T-helper 2 cell treated with Interferon-gamma antibody and Interleukin-4, amounts not matched to agents 5 μg/mL and 100 μg/mL, for 36 hours (primary cell): ENCODE data around the gene ANTKMT.

Source experiments
- DNase-seq: peaks from one replicate; pipeline ENCODE4 v3.0.0; 2021; ENCODE audit warnings: low spot score
- H3K27ac Mint-ChIP-seq: one replicate; pipeline ENCODE4 v1.8.0; 2021; ENCODE audit warnings: mild to moderate bottlenecking, mixed read lengths
- H3K27me3 Mint-ChIP-seq: one replicate; pipeline ENCODE4 v1.8.0; 2021; ENCODE audit warnings: low read depth, mixed read lengths
- H3K36me3 Mint-ChIP-seq: one replicate; pipeline ENCODE4 v1.8.0; 2021; ENCODE audit warnings: low read depth, mixed read lengths
- H3K4me1 Mint-ChIP-seq: one replicate; pipeline ENCODE4 v1.8.0; 2021; ENCODE audit warnings: low read depth, mixed read lengths
- H3K4me3 Mint-ChIP-seq: one replicate; pipeline ENCODE4 v1.8.0; 2022; ENCODE audit warnings: mild to moderate bottlenecking, moderate library complexity, mixed read lengths
- H3K9me3 Mint-ChIP-seq: one replicate; pipeline ENCODE4 v1.8.0; 2021; ENCODE audit warnings: mixed read lengths

ANTKMT gene

GRCh38 chr16:766820-767640 is 46.1 kb downstream of the ANTKMT start:
- Mint-ChIP-seq H3K9me3 (no peaks in the 10 kb centered on the region), H3K27ac (no peak overlapping the region), H3K27me3 (no peaks in the 10 kb centered on the region), H3K4me1 (no peaks in the 10 kb centered on the region), H3K36me3 (no peaks in the 10 kb centered on the region), H3K4me3 (no peak overlapping the region)
- DNase-seq, result no peak

DNA sequence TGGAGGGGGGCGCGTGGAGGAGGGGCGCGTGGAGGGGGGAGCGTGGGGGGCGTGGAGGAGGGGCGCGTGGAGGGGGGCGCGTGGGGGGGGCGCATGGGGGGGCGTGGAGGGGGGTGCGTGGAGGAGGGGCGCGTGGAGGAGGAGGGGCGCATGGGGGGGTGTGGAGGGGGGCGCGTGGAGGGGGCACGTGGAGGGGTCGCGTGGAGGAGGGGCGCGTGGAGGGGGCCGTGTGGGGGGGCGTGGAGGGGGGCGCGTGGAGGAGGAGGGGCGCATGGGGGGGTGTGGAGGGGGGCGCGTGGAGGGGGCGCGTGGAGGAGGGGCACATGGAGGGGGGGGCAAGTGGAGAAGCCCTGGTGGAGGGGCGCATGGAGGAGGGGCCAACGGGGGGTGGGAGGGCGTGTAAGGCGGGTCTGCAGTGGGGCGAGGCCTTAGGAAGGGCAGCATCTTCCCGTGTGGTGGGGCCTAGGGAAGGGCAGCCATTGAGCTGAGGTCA is 46.8 kb downstream of the ANTKMT start:
- Mint-ChIP-seq H3K27ac (no peak overlapping the region), H3K4me3 (no peak overlapping the region), H3K4me1 (no peaks in the 10 kb centered on the region), H3K36me3 (no peaks in the 10 kb centered on the region), H3K9me3 (no peaks in the 10 kb centered on the region), H3K27me3 (no peaks in the 10 kb centered on the region)
- DNase-seq, result no peak

- Mint-ChIP-seq H3K4me3 (no peak overlapping the region), H3K27me3 (no peaks in the 10 kb centered on the region), H3K4me1 (no peaks in the 10 kb centered on the region), H3K9me3 (no peaks in the 10 kb centered on the region), H3K36me3 (no peaks in the 10 kb centered on the region), H3K27ac (no peak overlapping the region)
- DNase-seq, result no peak
These were observed 47.5 kb downstream of the ANTKMT start for GRCh38 chr16:768428-768827.

- no peak overlapping the region for H3K27ac Mint-ChIP-seq
- DNase-seq, result no peak
- H3K4me3 Mint-ChIP-seq, result no peak overlapping the region
- H3K36me3 Mint-ChIP-seq, result no peaks in the 10 kb centered on the region
- H3K9me3 Mint-ChIP-seq, result no peaks in the 10 kb centered on the region
- no peaks in the 10 kb centered on the region for H3K4me1 Mint-ChIP-seq
- H3K27me3 Mint-ChIP-seq, result no peaks in the 10 kb centered on the region
These were observed 48.3 kb downstream of the ANTKMT start for GRCh38 chr16:769184-769784.

DNA sequence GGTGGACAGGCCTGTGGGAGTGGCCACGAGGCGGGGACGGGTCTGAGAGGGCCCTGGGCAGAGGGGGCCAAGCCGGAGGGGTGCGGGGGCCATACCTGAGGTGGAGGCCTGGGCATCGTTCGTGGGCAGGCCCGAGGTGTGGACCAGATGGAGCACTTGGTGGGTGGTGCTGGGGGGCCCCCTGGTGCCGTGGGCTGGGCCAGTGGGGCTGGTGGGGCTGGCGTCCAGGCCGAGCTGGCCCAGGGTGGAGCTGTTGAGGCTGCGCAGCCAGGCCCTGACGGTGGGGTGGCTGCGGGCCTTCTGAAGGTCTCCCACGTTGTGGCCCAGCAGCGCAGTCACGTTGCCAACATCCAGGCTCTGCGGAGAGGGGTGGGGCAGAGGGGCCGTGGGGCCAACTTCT is 49.0 kb downstream of the ANTKMT start:
- no peaks in the 10 kb centered on the region for H3K27me3 Mint-ChIP-seq

GRCh38 chr16:770411-770810 is 49.5 kb downstream of the ANTKMT start:
- Mint-ChIP-seq H3K36me3 (no peaks in the 10 kb centered on the region), H3K27me3 (no peaks in the 10 kb centered on the region)

More for the DNA sequence above, 49.0 kb downstream of the ANTKMT start:
- no peaks in the 10 kb centered on the region for H3K4me1 Mint-ChIP-seq
- no peak for DNase-seq
- no peak overlapping the region for H3K27ac Mint-ChIP-seq
- no peaks in the 10 kb centered on the region for H3K36me3 Mint-ChIP-seq
- no peak overlapping the region for H3K4me3 Mint-ChIP-seq
- H3K9me3 Mint-ChIP-seq, result no peaks in the 10 kb centered on the region

More at GRCh38 chr16:770411-770810, 49.5 kb downstream of the ANTKMT start:
- Mint-ChIP-seq H3K4me1 (no peaks in the 10 kb centered on the region), H3K9me3 (no peaks in the 10 kb centered on the region), H3K4me3 (no peak overlapping the region), H3K27ac (no peak overlapping the region)
- no peak for DNase-seq
